GM12878 (cell line): Measurements from ENCODE around the gene DHFR. TPM values are rescaled to one million over a fixed set of nuclear protein-coding genes. Genes with fewer than 3 reads are reported as not detected.

Source experiments
- ATAC-seq: fragments of 200-7000 bp; cut with Tn5 transposase; 3 replicates; pipeline ENCODE4 v1.9.1; 2020; ENCODE audit warnings: mild to moderate bottlenecking, moderate library complexity
- BruUV-seq: library from RNA; stranded (reverse); fragments of 400-500 nt; replicated peaks from 2 replicates; lab custom pipeline; 2021; lab: Mats Ljungman, UMichigan
- CTCF ChIA-PET: fragments of 300-600 bp; sonication (Branson Sonifier 250); formaldehyde crosslinking; extraction: SDS; loops from one replicate; lab custom pipeline; 2021; ENCODE audit warnings: inconsistent platforms; lab: Yijun Ruan, JAX
- POLR2A ChIA-PET: fragments of 350-600 bp; formaldehyde crosslinking; extraction: SDS; loops from one replicate; lab custom pipeline; 2021; ENCODE audit warnings: inconsistent platforms; lab: Charles Lee
- RAD21 ChIA-PET: fragments of 300-600 bp; sonication (Branson Sonifier 250); formaldehyde crosslinking; loops from one replicate; lab custom pipeline; 2023; ENCODE audit warnings: antibody characterized with exemption; ENCODE audit not compliant: unreplicated experiment; lab: Charles Lee
- SMC1A ChIA-PET: fragments of 300-600 bp; sonication (Branson Sonifier 250); formaldehyde crosslinking; loops from one replicate; lab custom pipeline; 2023; ENCODE audit not compliant: unreplicated experiment, uncharacterized antibody; lab: Charles Lee
- DNase-seq: peaks from one replicate; pipeline ENCODE4 v3.0.0-alpha.2; 2011; ENCODE audit warnings: low read depth, low spot score
- FAIRE-seq: peaks from 3 replicates; lab custom pipeline; 2011; peaks lifted over from hg19 to GRCh38; lab: Jason Lieb, UNC
- H2AFZ ChIP-seq: 2 replicates; pipeline ENCODE4 v1.6.0; 2011; ENCODE audit warnings: low read depth, low read length, control low read depth; ENCODE audit not compliant: control insufficient read depth
- H3K27ac ChIP-seq: 2 replicates; pipeline ENCODE4 v1.5.1; 2011; ENCODE audit warnings: control low read depth; ENCODE audit not compliant: control insufficient read depth, insufficient read depth
- H3K27me3 ChIP-seq, 2 experiments: replicated peaks in 1 of 2; 2 replicates each; pipeline versions ENCODE4 v1.6.0 to v1.6.1; 2011; ENCODE audit warnings: low read length in 1 of 2; ENCODE audit not compliant: control insufficient read depth in 2 of 2, insufficient read depth in 2 of 2
- H3K36me3 ChIP-seq, 2 experiments: 2 replicates each; pipeline ENCODE4 v1.5.1; 2011; ENCODE audit warnings: low read length in 1 of 2; ENCODE audit not compliant: control insufficient read depth in 2 of 2, insufficient read depth in 2 of 2
- H3K4me1 ChIP-seq: 2 replicates; pipeline ENCODE4 v1.6.1; 2011; ENCODE audit warnings: mild to moderate bottlenecking, low read length, moderate library complexity, mixed read lengths; ENCODE audit not compliant: control insufficient read depth, insufficient read depth
- H3K4me2 ChIP-seq: 2 replicates; pipeline ENCODE4 v1.6.0; 2011; ENCODE audit warnings: control low read depth; ENCODE audit not compliant: control insufficient read depth, insufficient read depth
- H3K4me3 ChIP-seq: fragments of 200-600 bp; sonication (generic); 2 replicates; pipeline ENCODE4 v1.5.1; 2016
- H3K79me2 ChIP-seq: 2 replicates; pipeline ENCODE4 v1.6.0; 2011; ENCODE audit warnings: low read length; ENCODE audit not compliant: control insufficient read depth, insufficient read depth
- H3K9ac ChIP-seq: 2 replicates; pipeline ENCODE4 v1.8.0; 2011; ENCODE audit warnings: low read length, control low read depth, mixed read lengths; ENCODE audit not compliant: control insufficient read depth, insufficient read depth
- H3K9me3 ChIP-seq: replicated peaks from 3 replicates; pipeline ENCODE4 v1.5.1; 2011; ENCODE audit warnings: mild to moderate bottlenecking, low read length; ENCODE audit not compliant: control insufficient read depth, insufficient read depth
- H4K20me1 ChIP-seq: 2 replicates; pipeline ENCODE4 v1.6.0; 2011; ENCODE audit not compliant: control insufficient read depth, insufficient read depth
- CHD4 ChIP-seq: fragments of 200-600 bp; sonication (generic); IDR thresholded peaks from 2 replicates; pipeline ENCODE4 v1.6.1; 2016; ENCODE audit warnings: mild to moderate bottlenecking
- EGR1 ChIP-seq, 2 experiments: IDR thresholded peaks; 1 replicate in 1 of 2; 2 replicates in 1 of 2; pipeline ENCODE4 v1.6.1; 2011 to 2012; ENCODE audit warnings: low read depth in 2 of 2, low read length in 2 of 2, borderline replicate concordance in 1 of 2, mild to moderate bottlenecking in 1 of 2, moderate library complexity in 1 of 2
- SPI1 ChIP-seq: IDR thresholded peaks from 2 replicates; pipeline ENCODE4 v1.6.1; 2011; ENCODE audit warnings: low read depth, mild to moderate bottlenecking, low read length, moderate library complexity, borderline replicate concordance; ENCODE audit not compliant: insufficient read depth
- USF2 ChIP-seq: IDR thresholded peaks from 2 replicates; pipeline ENCODE4 v1.6.1; 2011; ENCODE audit warnings: low read depth, low read length, improper control_type of control experiment, borderline replicate concordance
- WGBS: methylation state at CpG from one replicate; pipeline ENCODE4 v1.1.6; 2016; ENCODE audit warnings: low lambda C conversion rate; ENCODE audit not compliant: insufficient replicate concordance, insufficient coverage; ENCODE audit errors: missing lambda C conversion rate; 5-methylcytosine and 5-hydroxymethylcytosine counted together
- in situ Hi-C: fragments of 300-500 bp; cut with MboI; formaldehyde crosslinking; loops from 9 replicates; pipeline ENCODE4 v1.14.3; 2018; ENCODE audit warnings: mixed read lengths
- intact Hi-C: fragments of 100-400 bp; cut with micrococcal nuclease; formaldehyde crosslinking; loops from one replicate; pipeline ENCODE4 v1.14.2; 2022; ENCODE audit not compliant: unreplicated experiment
- polyA plus RNA-seq, 11 experiments: library from polyadenylated mRNA; depleted of rRNA in 4 of 11; unstranded in 6 of 11; stranded (reverse) in 5 of 11; fragments of >200 nt; fragmentation: Nextera tagmentation in 4 of 11; fragmentation: Illumina TruSeq in 1 of 11; extraction: Ambion mirVana in 4 of 11; extraction: Trizol in 1 of 11; gene quantifications; 1 replicate in 1 of 11; 2 replicates in 10 of 11; pipeline versions ENCODE4 v1.2.1 to v1.2.3, GENCODE V29; 2011 to 2016; ENCODE audit warnings: inconsistent platforms in 2 of 11, missing spikeins in 2 of 11, low read depth in 1 of 11
- total RNA-seq, 4 experiments: library from RNA; depleted of rRNA in 3 of 4; stranded (reverse); fragments of >200 nt in 3 of 4; fragmentation: Illumina TruSeq in 1 of 4; extraction: Trizol in 1 of 4; gene quantifications; 2 replicates each; pipeline versions ENCODE4 v1.2.1 to v1.2.3, GENCODE V29; 2013 to 2021

Gene DHFR
- total and polyA plus RNA-seq, 10 of the 15 experiments (the other 5 are each of a cell fraction or from before 2014, with no cell fraction given): 57.9 to 143 (median 71.4) TPM

- TF ChIP-seq USF2 (no peak), EGR1 (IDR thresholded peaks at IDR 0.05; ENCODE audit: borderline replicate concordance in 1 of 2, low read depth in 2 of 2, low read length in 2 of 2) (no peak)
These were observed 34.8 kb upstream of the DHFR start (continued) for GRCh38 chr5:80689627-80690026.

- Histone ChIP-seq H3K79me2 (no peaks in the 10 kb centered on the region), H3K4me1 (no peaks in the 10 kb centered on the region), H3K27me3 (no peaks in the 10 kb centered on the region), H3K27ac (no peak overlapping the region), H2AFZ (no peak overlapping the region), H3K9ac (no peak overlapping the region), H3K9me3 (no peaks in the 10 kb centered on the region), H3K4me3 (no peak overlapping the region), H4K20me1 (no peaks in the 10 kb centered on the region), H3K4me2 (no peak overlapping the region), H3K36me3 (no peaks in the 10 kb centered on the region; a peak in 2 of 4 replicates)
- intact Hi-C loops: loop anchor here (5.0 kb wide), 2 partner anchors 418 to 613 kb away; partner anchors contain the start of gene ZCCHC9
- BruUV-seq: no TSS peak
- RAD21 ChIA-PET: interaction anchor here (1.2 kb wide), 1 partner anchor 20 kb away, joined by 3 read pairs; no protein-coding TSS in a partner anchor
- FAIRE-seq: peak; percentile 62
- WGBS: 76% methylated on average over 4 of the region's 4 CpGs
- in situ Hi-C loops: no loop called here
- no peak for ATAC-seq
- POLR2A ChIA-PET: no interaction called here
- TF ChIP-seq SPI1 (peak; percentile 11; the same call in 1 of the 2 replicates), CHD4 (no peak)
- CTCF ChIA-PET: interaction anchor here (0.7 to 4.9 kb wide), 10 partner anchors 14 to 612 kb away, joined by 3 to 32 read pairs (median 4); partner anchors contain the start of gene ZCCHC9
- DNase-seq: no peak
- SMC1A ChIA-PET: interaction anchor here (1.2 to 2.2 kb wide), 3 partner anchors 419 to 477 kb away, joined by 3 to 17 read pairs (median 13); no protein-coding TSS in a partner anchor
These were observed 34.1 kb upstream of the DHFR start for GRCh38 chr5:80688648-80689420.
